Trophoblast cell (in vitro differentiated cells and primary cell): ENCODE data around the gene ZBTB7C.

Experiments used
- DNase-seq, 2 donors: peaks; one replicate each; pipeline ENCODE4 v3.0.0-alpha.2; 2016
- H2AFZ ChIP-seq: 2 replicates; pipeline ENCODE4 v1.6.1; 2013; ENCODE audit warnings: low read length, moderate library complexity, mild to moderate bottlenecking; ENCODE audit not compliant: insufficient read depth, poor library complexity
- H2AK5ac ChIP-seq: 2 replicates; pipeline ENCODE4 v1.6.1; 2013; ENCODE audit warnings: mild to moderate bottlenecking, low read length
- H2BK120ac ChIP-seq: 2 replicates; pipeline ENCODE4 v1.6.1; 2013; ENCODE audit warnings: low read length, mild to moderate bottlenecking, moderate library complexity; ENCODE audit not compliant: insufficient read depth, poor library complexity
- H2BK12ac ChIP-seq: 2 replicates; pipeline ENCODE4 v1.6.1; 2013; ENCODE audit warnings: mild to moderate bottlenecking, low read length, moderate library complexity
- H2BK5ac ChIP-seq: 2 replicates; pipeline ENCODE4 v1.6.1; 2013; ENCODE audit warnings: low read length, low read depth, moderate library complexity, mild to moderate bottlenecking; ENCODE audit not compliant: poor library complexity
- H3K14ac ChIP-seq: 2 replicates; pipeline ENCODE4 v1.6.1; 2013; ENCODE audit warnings: mild to moderate bottlenecking, low read length
- H3K18ac ChIP-seq: 2 replicates; pipeline ENCODE4 v1.6.1; 2013; ENCODE audit warnings: mild to moderate bottlenecking, low read length
- H3K23ac ChIP-seq: 2 replicates; pipeline ENCODE4 v1.6.1; 2013; ENCODE audit warnings: low read length
- H3K27ac ChIP-seq: 2 replicates; pipeline ENCODE4 v1.5.1; 2013; ENCODE audit warnings: low read depth, mild to moderate bottlenecking, inconsistent platforms, low read length, moderate library complexity
- H3K27me3 ChIP-seq: 2 replicates; pipeline ENCODE4 v1.6.1; 2013; ENCODE audit warnings: inconsistent platforms, mild to moderate bottlenecking, low read length, moderate library complexity; ENCODE audit not compliant: insufficient read depth
- H3K36me3 ChIP-seq, 2 experiments: 1 replicate in 1 of 2; 2 replicates in 1 of 2; pipeline ENCODE4 v1.6.1; 2013; ENCODE audit warnings: low read length in 2 of 2, mild to moderate bottlenecking in 2 of 2, moderate library complexity in 1 of 2; ENCODE audit not compliant: insufficient read depth in 2 of 2, control insufficient read depth in 1 of 2
- H3K4ac ChIP-seq: 2 replicates; pipeline ENCODE4 v1.6.1; 2013; ENCODE audit warnings: low read depth, mild to moderate bottlenecking, low read length, moderate library complexity
- H3K4me1 ChIP-seq, 2 experiments: 1 replicate in 1 of 2; 2 replicates in 1 of 2; pipeline ENCODE4 v1.6.1; 2013; ENCODE audit warnings: low read length in 2 of 2, mild to moderate bottlenecking in 2 of 2, moderate library complexity in 1 of 2; ENCODE audit not compliant: insufficient read depth in 2 of 2, control insufficient read depth in 1 of 2
- H3K4me2 ChIP-seq: 2 replicates; pipeline ENCODE4 v1.6.1; 2013; ENCODE audit warnings: inconsistent platforms, mild to moderate bottlenecking, low read length, moderate library complexity
- H3K4me3 ChIP-seq: 2 replicates; pipeline ENCODE4 v1.5.1; 2013; ENCODE audit warnings: mild to moderate bottlenecking, low read depth, low read length, inconsistent platforms
- H3K79me1 ChIP-seq: one replicate; pipeline ENCODE4 v1.6.1; 2013; ENCODE audit warnings: low read length
- H3K79me2 ChIP-seq: 2 replicates; pipeline ENCODE4 v1.6.1; 2013; ENCODE audit warnings: low read length, mild to moderate bottlenecking; ENCODE audit not compliant: control insufficient read depth, insufficient read depth, poor library complexity
- H3K9ac ChIP-seq: 2 replicates; pipeline ENCODE4 v1.6.1; 2013; ENCODE audit warnings: mild to moderate bottlenecking, low read length
- H3K9me3 ChIP-seq: 2 replicates; pipeline ENCODE4 v1.6.1; 2013; ENCODE audit warnings: low read depth, mild to moderate bottlenecking, control low read depth, inconsistent platforms, low read length; ENCODE audit not compliant: insufficient read depth
- H4K12ac ChIP-seq: 2 replicates; pipeline ENCODE4 v1.6.1; 2013; ENCODE audit warnings: low read depth, mild to moderate bottlenecking, low read length, moderate library complexity
- H4K8ac ChIP-seq: 2 replicates; pipeline ENCODE4 v1.6.1; 2013; ENCODE audit warnings: low read depth, mild to moderate bottlenecking, low read length, moderate library complexity
- H4K91ac ChIP-seq: one replicate; pipeline ENCODE4 v1.6.1; 2013; ENCODE audit warnings: low read depth, mild to moderate bottlenecking, low read length, moderate library complexity
- WGBS: extraction: QIAGEN DNeasy Blood & Tissue Kit; methylation state at CpG from one replicate; pipeline ENCODE4 v1.1.7; 2013; ENCODE audit warnings: missing lambda C conversion rate; ENCODE audit not compliant: insufficient read length, insufficient coverage; ENCODE audit errors: extremely low coverage; 5-methylcytosine and 5-hydroxymethylcytosine counted together

Gene ZBTB7C

DNA sequence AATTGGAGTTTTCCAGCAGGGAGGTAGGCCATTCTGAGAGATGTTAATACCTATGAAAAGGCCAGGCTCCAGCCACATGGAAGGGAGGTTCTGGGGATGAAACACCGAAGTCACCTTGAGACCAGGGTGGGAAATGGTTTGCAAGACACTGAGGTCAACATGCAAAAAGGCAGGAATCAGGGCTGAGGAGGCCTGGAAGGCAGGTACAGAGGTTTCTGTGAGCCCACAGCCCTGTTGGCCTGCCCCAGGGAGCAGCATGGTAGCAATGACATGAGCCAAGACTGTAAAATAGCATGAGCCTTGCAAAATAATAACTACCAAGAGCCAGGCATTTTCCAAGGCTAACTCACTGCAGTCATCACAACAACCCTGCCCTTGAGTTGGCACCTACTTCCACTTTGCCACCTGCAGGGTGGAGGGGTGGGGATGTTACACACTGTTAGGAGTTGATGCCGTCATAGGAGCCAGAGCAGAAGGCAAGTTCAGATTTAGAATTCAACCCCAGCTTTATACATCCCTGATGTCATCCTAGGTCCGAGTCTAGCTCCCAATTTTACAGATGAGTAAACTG is 61.3 kb downstream of the ZBTB7C start:
- Histone ChIP-seq H3K9ac (no peak overlapping the region), H3K27ac (no peak overlapping the region), H3K9me3 (no peaks in the 10 kb centered on the region), H2BK12ac (no peak overlapping the region), H2BK120ac (no peak overlapping the region), H2BK5ac (no peak overlapping the region), H3K4me2 (no peak overlapping the region), H3K79me1 (no peaks in the 10 kb centered on the region), H3K79me2 (no peaks in the 10 kb centered on the region), H3K27me3 (no peaks in the 10 kb centered on the region), H3K14ac (no peak overlapping the region), H2AFZ (no peak overlapping the region), H3K18ac (no peak overlapping the region), H3K4me1 (peaks cover 0 to 2% of the 10 kb centered on the region in 2 experiments), H2AK5ac (no peak overlapping the region), H4K91ac (no peak overlapping the region), H3K4me3 (no peak overlapping the region), H4K12ac (no peak overlapping the region), H4K8ac (no peak overlapping the region), H3K4ac (no peak overlapping the region), H3K23ac (no peak overlapping the region), H3K36me3 (no peaks in the 10 kb centered on the region)
- no CpG with 5 or more reads among the region's 3 CpGs for WGBS
- no peak for DNase-seq

- Histone ChIP-seq H3K79me1 (no peaks in the 10 kb centered on the region), H3K4me2 (no peak overlapping the region), H3K27ac (no peak overlapping the region), H3K36me3 (no peaks in the 10 kb centered on the region), H4K91ac (no peak overlapping the region), H2AK5ac (no peak overlapping the region), H3K9ac (no peak overlapping the region), H3K18ac (no peak overlapping the region), H2BK120ac (no peak overlapping the region), H3K14ac (no peak overlapping the region), H3K4me3 (no peak overlapping the region), H3K23ac (no peak overlapping the region), H3K4me1 (peaks cover 0 to 2% of the 10 kb centered on the region in 2 experiments), H2AFZ (no peak overlapping the region), H2BK5ac (no peak overlapping the region), H3K79me2 (no peaks in the 10 kb centered on the region), H4K12ac (no peak overlapping the region), H3K9me3 (no peaks in the 10 kb centered on the region), H3K27me3 (no peaks in the 10 kb centered on the region), H2BK12ac (no peak overlapping the region), H4K8ac (no peak overlapping the region), H3K4ac (no peak overlapping the region)
- DNase-seq = no peak
- WGBS = no CpG with 5 or more reads among the region's 2 CpGs
Measured at GRCh38 chr18:48345596-48345995, 63.6 kb downstream of the ZBTB7C start.

DNA sequence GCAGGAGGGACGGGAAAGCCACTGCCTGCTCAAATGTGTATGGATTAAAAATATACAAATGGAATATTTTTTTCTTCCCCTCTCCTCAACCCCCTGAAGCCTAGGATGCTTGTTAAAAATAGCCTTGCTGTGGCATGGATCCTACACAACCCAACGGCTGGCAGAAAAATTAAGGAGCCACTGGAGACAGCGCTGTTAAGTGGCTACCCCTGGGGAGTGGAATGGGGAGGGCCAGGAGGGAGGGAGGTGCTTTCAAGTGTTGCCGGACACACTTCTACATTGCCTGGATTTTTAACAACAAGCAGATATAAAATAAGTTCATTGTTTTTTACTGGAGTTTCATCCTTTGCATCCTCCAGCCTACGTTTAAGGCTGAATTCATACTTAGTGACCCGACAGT is 66.6 kb downstream of the ZBTB7C start:
- Histone ChIP-seq H4K91ac (no peak overlapping the region), H3K9ac (no peak overlapping the region), H2BK120ac (no peak overlapping the region), H3K79me1 (no peaks in the 10 kb centered on the region), H3K4me1 (no peaks in the 10 kb centered on the region), H3K4me2 (no peak overlapping the region), H3K27ac (no peak overlapping the region), H3K23ac (no peak overlapping the region), H3K4ac (no peak overlapping the region), H4K8ac (no peak overlapping the region), H4K12ac (no peak overlapping the region), H2BK12ac (no peak overlapping the region), H2AFZ (no peak overlapping the region), H2AK5ac (no peak overlapping the region), H3K79me2 (no peaks in the 10 kb centered on the region), H3K4me3 (no peak overlapping the region), H3K9me3 (no peaks in the 10 kb centered on the region), H3K18ac (no peak overlapping the region), H2BK5ac (no peak overlapping the region), H3K36me3 (no peaks in the 10 kb centered on the region), H3K14ac (no peak overlapping the region), H3K27me3 (no peaks in the 10 kb centered on the region)
- DNase-seq = no peak
- no CpG with 5 or more reads among the region's 6 CpGs for WGBS

- Histone ChIP-seq H3K9me3 (no peaks in the 10 kb centered on the region), H4K91ac (no peak overlapping the region), H3K18ac (no peak overlapping the region), H3K27me3 (no peaks in the 10 kb centered on the region), H2AFZ (no peak overlapping the region), H2BK120ac (no peak overlapping the region), H3K23ac (no peak overlapping the region), H2AK5ac (no peak overlapping the region), H3K4me2 (no peak overlapping the region), H3K36me3 (no peaks in the 10 kb centered on the region), H3K79me1 (no peaks in the 10 kb centered on the region), H3K27ac (no peak overlapping the region), H4K12ac (no peak overlapping the region), H2BK12ac (no peak overlapping the region), H3K79me2 (no peaks in the 10 kb centered on the region), H3K14ac (no peak overlapping the region), H3K4me1 (peaks cover 0 to 2% of the 10 kb centered on the region in 2 experiments), H3K4me3 (no peak overlapping the region), H4K8ac (no peak overlapping the region), H3K9ac (no peak overlapping the region), H3K4ac (no peak overlapping the region), H2BK5ac (no peak overlapping the region)
- DNase-seq = no peak
- WGBS = no CpG with 5 or more reads among the region's 6 CpGs
Measured at GRCh38 chr18:48342125-48342524, 67.1 kb downstream of the ZBTB7C start.
